HK-2 (cell line): ENCODE data around the gene L1CAM.

Source experiments
- DNase-seq: peaks from one replicate; pipeline ENCODE4 v3.0.0-alpha.2; 2018; ENCODE audit not compliant: unreplicated experiment

L1CAM gene, protein sequence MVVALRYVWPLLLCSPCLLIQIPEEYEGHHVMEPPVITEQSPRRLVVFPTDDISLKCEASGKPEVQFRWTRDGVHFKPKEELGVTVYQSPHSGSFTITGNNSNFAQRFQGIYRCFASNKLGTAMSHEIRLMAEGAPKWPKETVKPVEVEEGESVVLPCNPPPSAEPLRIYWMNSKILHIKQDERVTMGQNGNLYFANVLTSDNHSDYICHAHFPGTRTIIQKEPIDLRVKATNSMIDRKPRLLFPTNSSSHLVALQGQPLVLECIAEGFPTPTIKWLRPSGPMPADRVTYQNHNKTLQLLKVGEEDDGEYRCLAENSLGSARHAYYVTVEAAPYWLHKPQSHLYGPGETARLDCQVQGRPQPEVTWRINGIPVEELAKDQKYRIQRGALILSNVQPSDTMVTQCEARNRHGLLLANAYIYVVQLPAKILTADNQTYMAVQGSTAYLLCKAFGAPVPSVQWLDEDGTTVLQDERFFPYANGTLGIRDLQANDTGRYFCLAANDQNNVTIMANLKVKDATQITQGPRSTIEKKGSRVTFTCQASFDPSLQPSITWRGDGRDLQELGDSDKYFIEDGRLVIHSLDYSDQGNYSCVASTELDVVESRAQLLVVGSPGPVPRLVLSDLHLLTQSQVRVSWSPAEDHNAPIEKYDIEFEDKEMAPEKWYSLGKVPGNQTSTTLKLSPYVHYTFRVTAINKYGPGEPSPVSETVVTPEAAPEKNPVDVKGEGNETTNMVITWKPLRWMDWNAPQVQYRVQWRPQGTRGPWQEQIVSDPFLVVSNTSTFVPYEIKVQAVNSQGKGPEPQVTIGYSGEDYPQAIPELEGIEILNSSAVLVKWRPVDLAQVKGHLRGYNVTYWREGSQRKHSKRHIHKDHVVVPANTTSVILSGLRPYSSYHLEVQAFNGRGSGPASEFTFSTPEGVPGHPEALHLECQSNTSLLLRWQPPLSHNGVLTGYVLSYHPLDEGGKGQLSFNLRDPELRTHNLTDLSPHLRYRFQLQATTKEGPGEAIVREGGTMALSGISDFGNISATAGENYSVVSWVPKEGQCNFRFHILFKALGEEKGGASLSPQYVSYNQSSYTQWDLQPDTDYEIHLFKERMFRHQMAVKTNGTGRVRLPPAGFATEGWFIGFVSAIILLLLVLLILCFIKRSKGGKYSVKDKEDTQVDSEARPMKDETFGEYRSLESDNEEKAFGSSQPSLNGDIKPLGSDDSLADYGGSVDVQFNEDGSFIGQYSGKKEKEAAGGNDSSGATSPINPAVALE

DNA sequence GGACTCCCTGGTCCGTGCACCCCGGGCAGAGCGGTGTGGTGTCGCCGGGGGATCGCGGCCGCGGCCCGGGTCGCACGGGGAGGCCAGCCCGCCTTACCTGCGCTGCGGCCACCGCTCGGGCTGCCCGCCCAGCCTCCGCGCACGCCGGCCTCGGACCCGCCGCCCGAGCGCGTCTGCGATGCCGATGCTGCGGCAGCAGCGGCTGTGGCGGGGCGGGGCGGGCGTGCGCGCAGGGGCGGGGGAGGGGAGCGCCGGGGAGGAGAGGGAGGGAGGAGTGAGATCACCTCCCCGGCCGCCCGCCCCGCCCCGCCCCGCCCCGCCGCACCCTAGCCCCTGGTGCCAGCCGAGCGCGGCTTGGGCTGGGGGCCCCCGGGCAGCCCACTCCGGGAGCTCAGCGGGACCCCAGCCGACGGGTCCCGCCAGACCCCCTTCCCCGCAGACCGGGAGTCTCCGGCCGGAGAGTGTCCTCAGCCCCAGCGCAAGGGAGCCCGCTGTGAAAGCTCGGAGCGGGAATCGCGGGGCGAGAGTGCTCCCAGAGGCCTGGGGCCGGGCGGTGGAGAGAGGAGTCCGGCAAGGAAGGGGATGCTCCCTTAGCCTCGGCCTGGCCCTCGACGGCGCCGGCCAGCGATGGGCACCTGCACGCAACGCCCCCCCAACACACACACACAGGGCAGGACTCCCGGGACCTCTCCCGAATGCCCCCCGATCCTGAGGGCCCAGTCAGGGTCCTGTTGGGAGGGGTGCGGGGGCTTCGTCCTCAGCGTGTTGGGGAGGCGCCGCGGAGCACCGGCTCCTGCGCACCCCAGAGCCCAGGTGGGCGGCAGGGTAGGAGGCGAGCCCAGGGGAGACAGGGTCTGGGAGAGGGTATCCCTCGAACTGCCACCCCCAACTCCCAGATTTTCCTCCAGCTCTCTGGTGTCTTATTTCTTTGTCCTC is at the start of gene L1CAM:
Gene L1CAM (minus strand): TSS at position 206 of the 936 bp plus-strand sequence. CDS start 10,337 bp downstream, outside the sequence.
- peak; percentile 66 for DNase-seq

DNA sequence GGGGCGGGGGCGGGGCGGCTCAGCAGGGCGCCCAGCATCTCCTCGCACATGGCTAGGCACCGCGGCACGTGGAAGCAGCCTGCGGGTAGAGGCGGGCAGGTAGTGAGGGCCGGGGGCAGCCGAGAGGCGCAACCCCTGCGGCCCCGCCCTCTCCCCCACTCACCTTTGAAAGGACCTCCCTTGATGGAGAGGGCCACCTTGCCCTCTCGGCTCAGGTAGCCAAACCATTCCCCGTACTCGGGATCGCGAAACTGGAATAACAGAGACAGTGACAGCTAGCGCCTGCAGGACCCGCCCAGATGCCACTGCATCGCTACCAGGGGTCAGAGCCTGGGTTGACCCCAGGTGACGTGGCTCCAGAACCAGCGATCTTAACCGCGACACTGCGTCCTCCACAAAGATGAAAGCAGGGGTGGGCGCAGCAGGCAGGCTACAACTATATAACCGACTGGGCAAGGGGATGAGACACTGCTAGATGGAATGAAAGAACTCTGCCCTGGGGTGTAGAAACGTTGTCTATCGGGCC is 49.4 kb upstream of the L1CAM start:
- DNase-seq: no peak

DNA sequence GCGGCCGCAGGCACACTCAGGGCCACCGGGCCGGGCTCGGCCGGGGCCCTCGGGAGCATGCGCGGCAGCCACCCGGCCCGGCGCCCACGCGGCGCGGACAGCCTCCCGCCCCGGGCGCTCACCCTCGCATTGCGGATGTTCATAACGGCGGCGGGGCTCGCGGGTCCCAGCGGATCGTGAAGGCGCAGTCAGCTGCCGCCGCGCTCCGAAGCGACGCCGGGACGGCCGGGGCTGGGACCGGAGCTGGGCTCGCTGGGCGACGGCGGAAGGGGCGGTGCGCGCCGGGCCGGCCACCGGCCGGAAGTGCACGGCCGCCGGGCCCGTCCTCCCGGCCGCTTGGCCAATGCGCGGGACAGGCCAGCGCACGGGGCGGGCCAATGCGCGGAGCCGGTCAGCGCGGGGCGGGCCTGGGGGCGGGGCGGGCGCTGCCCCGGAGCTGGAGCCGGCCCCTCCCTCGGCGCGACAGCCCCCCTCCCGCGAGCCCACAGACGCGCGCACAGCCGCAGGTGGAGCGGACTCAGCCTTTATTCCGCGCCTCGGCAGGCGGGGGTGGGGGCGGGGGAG is 48.9 kb upstream of the L1CAM start, which contains the start of gene NAA10:
Gene NAA10 (minus strand): TSS at position 276 of the 564 bp plus-strand sequence. CDS start 133 bp downstream, at position 143.
- DNase-seq: peak; percentile 62

DNA sequence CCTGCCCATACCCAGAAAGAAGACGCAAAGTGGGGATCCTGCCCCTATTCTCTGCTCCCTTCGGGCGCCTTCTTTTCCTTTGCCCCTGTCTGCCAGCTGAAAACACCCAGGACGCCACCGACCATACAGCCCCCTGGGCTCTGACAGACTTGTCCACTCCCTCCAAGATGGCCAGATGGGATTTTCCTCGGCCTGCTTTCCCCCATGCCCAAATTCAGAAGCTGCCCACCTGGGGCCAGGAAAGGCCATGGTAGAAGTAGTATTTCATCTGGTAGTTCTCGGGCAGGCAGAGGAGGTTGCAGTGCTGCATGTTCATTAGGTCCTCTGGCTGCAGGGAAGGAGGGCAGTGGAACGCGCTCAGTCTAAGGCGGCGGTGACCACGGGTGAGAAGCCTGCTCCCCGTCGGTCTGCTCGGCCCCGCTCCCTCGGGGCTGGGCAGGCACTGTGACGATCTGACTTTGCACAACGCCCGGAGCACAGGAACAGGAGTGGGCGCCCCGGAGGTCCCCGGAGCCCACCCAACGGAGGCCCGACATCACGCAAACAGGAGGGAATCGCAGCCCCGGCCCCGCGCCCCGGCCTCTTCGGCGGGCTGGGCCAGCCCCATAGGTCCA is 48.3 kb upstream of the L1CAM start:
- DNase-seq: peak; percentile 18

DNA sequence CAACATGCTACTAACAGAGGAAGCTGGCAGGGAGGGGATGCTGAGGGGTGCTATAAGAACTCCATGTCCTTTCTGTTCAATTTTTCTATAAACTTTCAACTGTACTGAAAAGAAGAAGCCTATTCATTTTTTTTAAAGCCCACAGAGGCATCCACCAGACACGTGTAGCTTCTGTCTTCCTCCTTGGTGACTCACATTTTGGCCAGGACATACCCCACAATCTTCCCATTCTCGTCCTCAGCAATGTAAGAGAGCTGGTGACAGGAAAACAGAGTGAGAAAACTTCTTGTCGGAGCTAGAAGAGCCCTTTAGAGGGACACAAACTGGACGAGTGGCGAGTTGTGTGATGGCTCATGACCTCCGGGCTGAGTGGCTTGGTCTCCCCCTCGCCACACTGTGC is 47.8 kb upstream of the L1CAM start:
- DNase-seq: no peak

DNA sequence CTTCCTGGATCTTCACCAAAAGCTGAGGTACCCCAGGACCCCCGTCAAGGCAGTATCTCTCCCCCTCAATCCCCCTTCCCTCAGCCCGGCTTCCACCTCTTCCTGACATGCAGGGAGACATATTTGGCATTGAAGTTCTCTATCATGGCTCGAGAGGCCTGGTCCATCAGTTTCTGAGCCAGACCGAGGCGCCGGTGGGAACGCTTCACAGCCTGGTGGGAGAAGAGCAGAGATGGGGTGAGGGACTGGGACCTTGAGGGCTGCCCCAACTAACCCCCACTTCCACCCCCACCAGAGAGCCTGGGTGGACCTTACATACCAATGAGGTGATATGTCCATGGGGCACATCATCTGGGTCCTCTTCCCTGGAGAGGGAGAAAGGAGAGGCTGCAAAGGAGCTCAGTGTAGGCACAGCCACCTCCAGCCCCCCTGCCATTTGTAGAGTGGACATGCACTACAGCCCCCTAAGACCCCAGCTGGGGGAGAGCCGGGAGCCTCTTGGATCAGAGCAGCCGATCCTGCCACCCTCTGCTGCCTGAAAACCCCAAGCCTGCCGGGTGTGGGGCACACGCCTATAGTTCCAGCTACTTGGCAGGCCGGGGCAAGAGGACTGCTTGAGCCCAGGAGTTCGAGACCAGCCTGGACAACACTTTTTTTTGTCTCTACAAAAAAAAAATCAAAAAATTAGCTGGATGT is 46.4 kb upstream of the L1CAM start:
- no peak for DNase-seq

DNA sequence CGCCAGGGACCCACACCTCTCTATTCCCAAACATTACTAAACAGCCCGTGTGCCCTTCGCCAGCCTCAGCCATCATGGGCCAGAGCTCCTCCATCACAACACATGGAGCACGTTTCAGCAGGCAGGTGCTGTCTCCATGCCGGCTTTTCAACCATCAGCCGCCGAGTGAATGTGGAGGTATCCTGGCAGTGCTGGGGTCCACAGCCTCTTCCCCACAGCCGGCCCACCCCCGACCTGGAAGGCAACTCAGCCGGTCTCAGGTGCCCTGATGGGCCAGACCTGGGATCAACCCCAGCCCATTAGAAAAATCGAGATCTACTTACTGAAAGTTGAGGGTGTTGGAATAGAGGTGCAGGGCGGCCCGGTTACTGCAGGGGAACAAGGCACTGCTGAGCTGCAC is 45.8 kb upstream of the L1CAM start:
- DNase-seq: no peak

DNA sequence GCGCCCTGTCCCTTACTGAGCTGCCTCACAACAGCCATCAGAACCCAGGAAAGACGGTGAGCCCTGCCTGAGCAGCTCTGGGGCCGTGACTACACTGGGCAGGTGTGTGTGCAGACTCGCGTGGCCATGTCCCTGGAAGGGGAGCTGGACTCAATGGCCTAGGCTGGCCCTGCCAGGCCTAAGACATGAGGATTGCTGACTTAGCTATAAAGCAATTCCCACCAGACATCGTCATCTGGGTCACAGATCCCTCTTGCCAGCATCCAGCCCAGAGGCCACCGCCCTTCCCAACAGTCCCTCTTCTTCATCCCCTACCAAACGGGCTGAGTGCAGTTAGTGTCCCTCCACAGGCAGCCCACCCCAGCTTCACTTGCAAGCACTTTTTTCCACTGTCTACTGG is 45.2 kb upstream of the L1CAM start:
- no peak for DNase-seq

DNA sequence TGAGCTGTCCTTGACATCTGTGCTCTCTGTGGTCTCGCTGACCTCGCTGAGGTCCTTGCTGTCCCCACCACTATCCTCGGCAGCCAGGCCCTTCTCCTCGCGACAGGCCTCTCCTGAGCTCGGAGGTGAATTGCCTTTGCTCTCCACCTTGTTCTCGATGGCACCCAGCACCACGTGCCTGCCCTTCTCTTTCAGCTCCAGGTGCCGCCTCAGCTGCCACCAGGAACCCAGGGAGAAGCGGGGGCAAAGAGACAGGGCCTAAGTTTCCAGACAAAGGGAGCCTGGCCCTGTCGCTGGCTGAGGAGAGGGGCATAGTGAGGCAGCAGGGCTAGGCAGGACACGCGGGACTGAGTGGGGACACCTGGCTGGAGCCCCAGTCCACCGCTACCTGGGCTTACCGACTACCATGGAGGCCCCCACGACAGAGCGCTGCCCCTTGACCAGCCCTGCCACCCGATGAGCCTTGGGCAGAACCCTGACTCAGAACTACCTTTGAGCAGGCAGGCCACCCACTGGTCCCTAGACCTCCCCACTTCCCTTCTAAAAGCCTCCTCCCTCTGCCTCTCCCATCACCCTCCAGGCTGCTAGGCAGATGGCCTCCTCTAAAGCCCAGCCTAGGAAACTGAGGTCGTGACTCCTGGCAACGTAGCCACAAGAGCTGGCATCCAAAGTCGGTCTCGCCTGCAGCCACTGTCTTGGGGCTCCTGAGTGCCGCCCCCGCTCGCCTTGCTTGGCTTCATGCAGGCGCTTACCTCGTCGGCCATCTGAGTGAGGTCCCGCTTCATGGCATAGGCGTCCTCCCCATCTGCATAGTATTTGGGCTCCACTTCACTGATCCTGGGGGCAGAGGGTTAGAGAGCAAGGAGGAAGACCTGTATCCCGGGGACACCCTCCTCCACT is 44.3 kb upstream of the L1CAM start:
- no peak for DNase-seq

DNA sequence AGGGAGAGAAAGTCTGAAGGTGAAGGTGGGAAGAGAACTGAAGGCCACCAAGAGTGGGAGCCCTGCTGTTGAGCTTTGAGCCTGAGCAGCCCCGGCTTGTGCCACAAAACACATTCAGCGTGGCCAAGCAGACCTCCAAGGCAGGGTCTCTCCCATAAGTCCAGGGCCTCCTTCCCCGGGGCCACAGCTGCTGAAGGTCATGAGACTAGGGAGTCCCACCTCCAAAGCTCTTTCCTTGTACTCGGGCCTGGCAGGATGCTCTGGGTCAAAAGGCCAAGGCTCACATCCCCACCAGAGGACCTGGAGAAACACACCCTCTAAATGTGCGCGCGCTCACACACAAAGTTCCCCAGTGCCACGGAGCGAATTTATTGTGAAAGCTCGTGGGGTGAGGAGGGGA is 43.6 kb upstream of the L1CAM start:
- DNase-seq: no peak

DNA sequence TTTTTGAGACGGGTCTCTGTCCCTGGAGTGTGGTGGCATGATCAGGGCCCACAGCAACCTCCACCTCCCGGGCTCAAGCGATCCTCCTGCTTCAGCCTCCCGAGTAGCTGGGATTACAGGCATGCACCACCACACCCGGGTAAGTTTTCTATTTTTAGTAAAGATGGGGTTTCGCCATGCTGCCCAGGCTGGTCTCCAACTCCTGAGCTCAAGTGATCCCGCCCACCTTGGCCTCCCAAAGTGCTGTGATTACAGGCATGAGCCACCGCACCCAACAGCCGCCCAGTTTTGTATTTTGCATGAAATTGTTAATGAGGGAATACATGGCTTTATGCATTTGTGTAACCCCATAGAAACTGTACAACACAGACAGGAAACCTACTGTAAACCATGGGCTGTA is 42.9 kb upstream of the L1CAM start:
- DNase-seq: no peak

DNA sequence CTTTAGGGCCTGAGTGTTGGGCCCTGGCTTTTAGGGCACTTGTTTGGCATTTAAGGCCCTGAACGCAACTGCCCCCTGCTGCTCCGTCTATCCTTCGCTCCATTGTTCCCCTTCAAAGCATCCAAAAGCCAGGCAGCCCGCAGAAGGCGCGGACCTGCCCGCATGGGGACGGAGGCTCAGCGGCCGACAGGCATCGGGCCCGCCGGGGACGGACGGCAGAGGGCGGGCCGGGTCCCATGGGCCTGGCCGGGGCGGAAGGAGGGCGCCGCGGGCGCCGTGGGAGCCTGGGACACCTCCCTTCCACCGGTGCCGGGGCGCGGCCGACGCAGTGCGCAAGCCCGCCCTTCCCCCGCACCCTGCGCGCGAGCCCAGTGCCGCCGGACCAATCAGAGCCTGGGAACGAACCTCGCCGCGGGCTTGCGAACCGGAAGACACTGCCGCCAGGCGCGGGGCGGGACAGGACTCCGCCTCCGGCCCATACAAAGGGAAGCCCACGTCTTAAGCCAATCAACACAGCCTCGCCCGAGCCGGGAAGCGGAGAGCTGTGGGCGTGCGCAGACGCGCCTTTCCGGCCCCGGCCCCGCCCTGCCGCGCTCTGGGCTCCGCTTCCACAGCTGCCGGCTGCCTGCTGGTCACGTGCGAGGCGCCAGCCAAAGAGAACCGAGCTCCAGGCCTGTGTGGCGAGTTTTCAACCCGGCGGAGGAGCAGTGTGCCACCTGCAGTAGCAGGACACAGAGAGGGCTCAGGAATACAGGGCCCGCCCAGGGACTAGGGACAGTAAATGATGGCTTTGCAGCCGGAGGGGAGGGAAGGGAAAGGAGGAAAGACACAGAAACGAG is 42.2 kb upstream of the L1CAM start:
- peak; percentile 97 for DNase-seq

DNA sequence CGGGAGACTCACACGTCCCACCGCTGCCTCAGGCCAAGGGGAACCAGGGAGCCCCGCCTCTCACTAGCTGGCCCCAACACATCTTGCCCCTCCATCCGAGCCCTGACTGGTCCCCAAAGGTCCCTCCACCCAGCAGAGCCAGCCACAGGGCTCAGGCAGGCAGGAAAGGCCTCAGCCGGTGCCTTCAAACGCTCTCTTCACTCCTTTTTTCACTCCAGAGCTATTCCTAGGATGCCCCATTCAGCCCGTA is 41.6 kb upstream of the L1CAM start:
- no peak for DNase-seq

DNA sequence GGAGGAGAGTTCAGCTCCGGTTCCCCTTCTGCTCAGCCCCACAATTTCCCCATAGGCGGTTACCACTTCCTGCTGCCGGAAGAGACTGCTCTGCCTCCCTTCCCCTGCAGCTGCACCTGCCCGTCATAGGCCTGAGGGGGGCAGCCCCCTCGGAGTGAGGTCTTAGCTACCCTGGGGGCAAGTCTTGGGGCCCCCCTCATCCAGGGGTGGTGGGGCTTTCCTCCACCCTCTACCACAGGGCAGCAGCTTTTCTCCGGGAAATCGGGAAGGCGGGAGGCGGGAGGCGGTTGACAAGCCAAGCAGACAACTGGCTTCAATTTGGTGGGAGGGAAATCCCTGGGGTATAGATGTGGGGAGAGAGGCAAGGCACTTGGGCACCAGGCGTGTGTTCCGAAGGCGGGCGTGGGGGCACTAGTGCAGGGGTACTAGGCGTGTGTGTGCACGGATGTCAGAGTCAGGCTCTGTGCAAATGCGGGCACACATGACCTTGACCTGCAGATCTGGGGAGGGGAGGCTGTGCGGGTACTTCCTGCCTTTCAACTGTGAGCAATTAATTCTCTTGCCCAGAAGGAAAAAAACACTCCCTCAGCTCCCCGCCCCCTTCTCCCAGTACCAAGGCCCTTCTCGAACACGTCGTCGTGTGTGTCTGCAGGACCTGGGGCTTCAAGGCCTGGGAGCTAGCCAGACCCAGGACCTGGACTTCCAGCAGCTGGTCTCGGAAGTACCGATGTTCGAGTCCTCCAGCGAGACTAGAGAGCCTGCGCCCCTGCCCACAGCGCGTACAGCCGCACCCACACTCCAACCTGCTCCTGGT is 41.1 kb upstream of the L1CAM start:
- DNase-seq: peak; percentile 58

DNA sequence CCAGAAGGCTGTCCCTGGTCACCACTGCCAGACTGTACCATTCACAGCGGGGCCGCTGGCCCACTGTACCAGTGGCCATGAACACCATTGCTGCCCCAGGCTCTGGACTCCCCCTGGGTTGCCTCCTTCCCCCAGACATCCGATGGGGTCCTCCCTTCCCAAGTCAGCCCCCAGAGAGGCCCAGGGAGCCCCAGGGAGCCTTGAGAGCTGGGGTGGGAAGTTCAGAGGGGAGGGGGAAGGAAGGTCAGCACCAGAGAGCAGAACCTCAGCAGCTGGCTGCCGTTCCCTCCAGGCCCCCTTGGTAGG is 40.5 kb upstream of the L1CAM start:
- DNase-seq: no peak

DNA sequence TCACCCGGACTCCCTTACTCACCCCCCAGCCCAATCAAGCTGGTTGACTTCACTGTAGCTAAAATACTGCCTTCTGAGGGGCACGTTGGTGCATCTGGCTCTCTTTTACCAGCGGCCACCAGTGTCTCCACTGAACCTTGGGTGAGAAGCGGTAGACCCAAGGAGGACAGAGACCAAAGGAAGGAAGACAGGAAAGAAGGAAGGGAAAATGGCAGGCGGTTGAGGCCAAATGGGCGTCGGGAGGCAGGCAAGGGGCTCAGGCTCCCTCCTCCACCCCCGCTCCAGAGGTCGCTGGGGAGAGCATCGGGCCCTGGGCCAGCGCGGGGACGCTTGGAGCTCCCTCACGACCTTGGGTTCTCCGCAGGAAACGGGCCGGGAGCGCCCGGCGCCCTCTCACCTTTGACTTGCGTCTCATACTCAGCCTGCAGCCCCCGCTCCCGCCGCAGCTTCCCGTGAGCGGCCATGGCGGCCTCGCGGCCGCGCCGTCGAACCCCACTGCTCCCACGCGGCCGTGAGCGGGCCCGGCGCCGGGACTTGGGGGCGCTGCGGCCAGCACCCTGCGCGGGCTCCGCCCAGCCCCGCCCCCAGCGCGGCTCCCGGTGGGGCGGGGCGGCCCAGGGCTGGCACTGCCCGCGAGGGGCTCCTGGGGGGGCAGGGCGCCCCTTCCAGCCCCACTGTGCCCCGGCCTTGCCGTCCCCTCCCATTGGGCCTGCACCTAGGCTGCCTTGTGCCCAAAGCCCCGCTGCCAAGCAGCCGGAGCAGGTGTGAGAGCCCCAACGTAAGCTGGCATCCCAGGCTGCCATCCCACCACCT is 40.0 kb upstream of the L1CAM start, which contains the start of gene ARHGAP4:
Gene ARHGAP4 (minus strand): TSS at position 526 of the 813 bp plus-strand sequence. CDS start 62 bp downstream, at position 464.
- DNase-seq: peak; percentile 51
